Neural crest cell (in vitro differentiated cells): ENCODE results near the gene FCGBP. TPM values are rescaled to one million over a fixed set of nuclear protein-coding genes. Genes with fewer than 3 reads are reported as not detected.

ENCODE experiments used
- DNase-seq: peaks from one replicate; pipeline ENCODE4 v3.0.0; 2021; ENCODE audit warnings: low read depth, mixed read lengths, low spot score
- H3K27ac Mint-ChIP-seq: one replicate; pipeline ENCODE4 v1.8.0; 2021; ENCODE audit warnings: mild to moderate bottlenecking, mixed read lengths; ENCODE audit not compliant: unreplicated experiment
- H3K27me3 Mint-ChIP-seq: 2 replicates; pipeline ENCODE4 v1.8.0; 2021; ENCODE audit warnings: low read depth, mild to moderate bottlenecking, mixed read lengths
- H3K36me3 Mint-ChIP-seq: 2 replicates; pipeline ENCODE4 v1.8.0; 2021; ENCODE audit warnings: low read depth, mild to moderate bottlenecking, mixed read lengths
- H3K4me1 Mint-ChIP-seq: 2 replicates; pipeline ENCODE4 v1.8.0; 2021; ENCODE audit warnings: mixed read lengths
- H3K4me3 Mint-ChIP-seq: one replicate; pipeline ENCODE4 v1.8.0; 2021; ENCODE audit warnings: mild to moderate bottlenecking, mixed read lengths
- H3K9me3 Mint-ChIP-seq: 2 replicates; pipeline ENCODE4 v1.8.0; 2021; ENCODE audit warnings: mixed read lengths
- CTCF ChIP-seq: fragments of 200-600 bp; sonication (generic); conservative IDR thresholded peaks from 2 replicates; pipeline ENCODE4 v1.5.0; 2021; ENCODE audit warnings: antibody characterized with exemption, mild to moderate bottlenecking
- total RNA-seq: library from RNA; stranded (reverse); gene quantifications from 2 replicates; pipeline ENCODE4 v1.2.1, GENCODE V29; 2021

Gene FCGBP
- total RNA-seq, 1 donor from 2014 or later = 1.0 TPM

- Mint-ChIP-seq H3K9me3 (no peaks in the 10 kb centered on the region), H3K4me1 (no peaks in the 10 kb centered on the region), H3K27ac (peak overlapping the region; percentile 27), H3K4me3 (no peak overlapping the region), H3K36me3 (no peaks in the 10 kb centered on the region), H3K27me3 (no peaks in the 10 kb centered on the region)
- DNase-seq = no peak
- no peak for TF ChIP-seq CTCF
Measured at GRCh38 chr19:39951686-39952085, 17.3 kb upstream of the FCGBP start.

GRCh38 chr19:39951065-39951650, 16.7 kb upstream of the FCGBP start:
- no peak for TF ChIP-seq CTCF
- Mint-ChIP-seq H3K4me3 (no peak overlapping the region), H3K4me1 (no peaks in the 10 kb centered on the region), H3K27me3 (no peaks in the 10 kb centered on the region), H3K9me3 (no peaks in the 10 kb centered on the region), H3K27ac (no peak overlapping the region), H3K36me3 (no peaks in the 10 kb centered on the region)
- no peak for DNase-seq

GRCh38 chr19:39949026-39949747, 14.8 kb upstream of the FCGBP start:
- no peak for DNase-seq
- Mint-ChIP-seq H3K4me3 (no peak overlapping the region), H3K4me1 (no peaks in the 10 kb centered on the region), H3K9me3 (no peaks in the 10 kb centered on the region), H3K27me3 (no peaks in the 10 kb centered on the region), H3K36me3 (no peaks in the 10 kb centered on the region), H3K27ac (no peak overlapping the region)
- TF ChIP-seq CTCF = no peak

- no peak for DNase-seq
- Mint-ChIP-seq H3K27me3 (no peaks in the 10 kb centered on the region), H3K4me3 (no peak overlapping the region), H3K27ac (no peak overlapping the region), H3K9me3 (no peaks in the 10 kb centered on the region), H3K4me1 (peaks cover 15% of the 10 kb centered on the region), H3K36me3 (no peaks in the 10 kb centered on the region)
- TF ChIP-seq CTCF = no peak
Measured at GRCh38 chr19:39946532-39946931, 12.1 kb upstream of the FCGBP start.

- Mint-ChIP-seq H3K27ac (no peak overlapping the region), H3K36me3 (no peaks in the 10 kb centered on the region), H3K27me3 (peaks cover 2% of the 10 kb centered on the region), H3K9me3 (peaks cover 7% of the 10 kb centered on the region), H3K4me3 (no peak overlapping the region), H3K4me1 (peaks cover 17% of the 10 kb centered on the region)
- no peak for TF ChIP-seq CTCF
- DNase-seq = no peak
Measured at GRCh38 chr19:39943586-39943985, 9.2 kb upstream of the FCGBP start.
